ENCODE measurements around the gene NBEA.
"Not testable (repeated sequence)": the region's sequence is repeated elsewhere in the genome, so short reads cannot be mapped to it uniquely, and the experiment has no call there.

The NBEA gene

GRCh38 chr13:34951528-34951927 lies 9.5 kb downstream of the NBEA start:
- no peak for DNase-seq

- no peak for DNase-seq
These were observed 17.4 kb downstream of the NBEA start for GRCh38 chr13:34959489-34959888.

- DNase-seq = no peak
These were observed 22.5 kb downstream of the NBEA start for GRCh38 chr13:34964558-34964957.

GRCh38 chr13:34967851-34968562 lies 25.9 kb downstream of the NBEA start:
- DNase-seq = no peak

GRCh38 chr13:34969539-34969938 lies 27.5 kb downstream of the NBEA start:
- DNase-seq = not testable (repeated sequence)

GRCh38 chr13:34970961-34971360 lies 28.9 kb downstream of the NBEA start:
- DNase-seq = no peak

- DNase-seq = no peak
These were observed 29.4 kb downstream of the NBEA start for GRCh38 chr13:34971473-34971872.

GRCh38 chr13:34985199-34985598 lies 43.1 kb downstream of the NBEA start:
- not testable (repeated sequence) for DNase-seq

GRCh38 chr13:34988330-34988791 lies 46.3 kb downstream of the NBEA start:
- DNase-seq = no peak

GRCh38 chr13:34990399-34991214 lies 48.5 kb downstream of the NBEA start:
- DNase-seq = no peak

- DNase-seq = no peak
These were observed 51.4 kb downstream of the NBEA start for GRCh38 chr13:34993470-34993869.

- not testable (repeated sequence) for DNase-seq
These were observed 61.7 kb downstream of the NBEA start for GRCh38 chr13:35003734-35004133.

- DNase-seq = no peak
These were observed 63.0 kb downstream of the NBEA start for GRCh38 chr13:35005051-35005450.

- DNase-seq = peak; percentile 18 to 52
These were observed 72.6 kb downstream of the NBEA start for GRCh38 chr13:35014606-35015213.

GRCh38 chr13:35016362-35017112 lies 74.5 kb downstream of the NBEA start:
- no peak for DNase-seq

GRCh38 chr13:35025314-35025713 lies 83.2 kb downstream of the NBEA start:
- DNase-seq = no peak

GRCh38 chr13:35028338-35028867 lies 86.3 kb downstream of the NBEA start:
- DNase-seq = no peak

GRCh38 chr13:35039012-35039411 lies 96.9 kb downstream of the NBEA start:
- DNase-seq = no peak

- no peak for DNase-seq
These were observed 104.5 kb downstream of the NBEA start for GRCh38 chr13:35046587-35046986.

- DNase-seq = peak in 1 of 2 experiments; percentile 14
These were observed 113.6 kb downstream of the NBEA start for GRCh38 chr13:35055705-35056104.

GRCh38 chr13:35057858-35058257 lies 115.8 kb downstream of the NBEA start:
- DNase-seq = no peak

- not testable (repeated sequence) for DNase-seq
These were observed 116.5 kb downstream of the NBEA start for GRCh38 chr13:35058585-35058984.

- no peak for DNase-seq
These were observed 144.6 kb downstream of the NBEA start for GRCh38 chr13:35086667-35087066.
